Keratinocyte (primary cell): Measurements from ENCODE around the gene DNAI7. TPM values are rescaled to one million over a fixed set of nuclear protein-coding genes. Genes with fewer than 3 reads are reported as not detected.

Experiments used
- DNase-seq: peaks from one replicate; pipeline ENCODE4 v3.0.0-alpha.2; 2011; ENCODE audit warnings: low read depth, missing footprints, low spot score
- FAIRE-seq: peaks from 2 replicates; lab custom pipeline; 2011; peaks lifted over from hg19 to GRCh38; lab: Jason Lieb, UNC
- H2AFZ ChIP-seq: 2 replicates; pipeline ENCODE4 v1.6.0; 2012; ENCODE audit warnings: low read length, control low read depth, inconsistent platforms; ENCODE audit not compliant: control insufficient read depth
- H3K27ac ChIP-seq: 2 replicates; pipeline ENCODE4 v1.5.1; 2011; ENCODE audit warnings: low read length; ENCODE audit not compliant: control insufficient read depth, insufficient read depth
- H3K27me3 ChIP-seq: 3 replicates; pipeline ENCODE4 v1.6.0; 2011; ENCODE audit warnings: low read length; ENCODE audit not compliant: control insufficient read depth, insufficient read depth; ENCODE audit errors: extremely low read depth
- H3K36me3 ChIP-seq, 2 experiments: 2 replicates in 1 of 2; 3 replicates in 1 of 2; pipeline ENCODE4 v1.5.1; 2011; ENCODE audit warnings: low read length in 2 of 2, mild to moderate bottlenecking in 1 of 2; ENCODE audit not compliant: control insufficient read depth in 2 of 2, insufficient read depth in 2 of 2; ENCODE audit errors: extremely low read depth in 1 of 2
- H3K4me1 ChIP-seq: 3 replicates; pipeline ENCODE4 v1.5.1; 2011; ENCODE audit warnings: low read length; ENCODE audit not compliant: control insufficient read depth, insufficient read depth; ENCODE audit errors: extremely low read depth
- H3K4me2 ChIP-seq: 3 replicates; pipeline ENCODE4 v1.6.0; 2011; ENCODE audit warnings: low read depth, low read length; ENCODE audit not compliant: control insufficient read depth, insufficient read depth; ENCODE audit errors: extremely low read depth
- H3K4me3 ChIP-seq, 3 experiments: fragments of 200-600 bp in 1 of 3; sonication (generic) in 1 of 3; 2 replicates in 2 of 3; 3 replicates in 1 of 3; pipeline ENCODE4 v1.5.1; 2011 to 2016; ENCODE audit warnings: low read length in 3 of 3, mild to moderate bottlenecking in 3 of 3, control low read depth in 2 of 3, inconsistent platforms in 1 of 3, low read depth in 1 of 3, mixed read lengths in 1 of 3, mixed run types in 1 of 3, moderate library complexity in 1 of 3; ENCODE audit not compliant: control insufficient read depth in 2 of 3, insufficient read depth in 2 of 3; ENCODE audit errors: extremely low read depth in 1 of 3
- H3K79me2 ChIP-seq: 2 replicates; pipeline ENCODE4 v1.6.0; 2012; ENCODE audit warnings: low read length; ENCODE audit not compliant: control insufficient read depth, insufficient read depth
- H3K9ac ChIP-seq: 3 replicates; pipeline ENCODE4 v1.6.0; 2011; ENCODE audit warnings: low read length; ENCODE audit not compliant: control insufficient read depth, insufficient read depth; ENCODE audit errors: extremely low read depth
- H3K9me1 ChIP-seq: 3 replicates; pipeline ENCODE4 v1.6.0; 2011; ENCODE audit warnings: low read length; ENCODE audit not compliant: control insufficient read depth, insufficient read depth; ENCODE audit errors: extremely low read depth
- H3K9me3 ChIP-seq: 2 replicates; pipeline ENCODE4 v1.5.1; 2012; ENCODE audit warnings: low read depth, low read length; ENCODE audit not compliant: control insufficient read depth
- H4K20me1 ChIP-seq: 3 replicates; pipeline ENCODE4 v1.6.0; 2011; ENCODE audit warnings: low read length; ENCODE audit not compliant: control insufficient read depth, insufficient read depth; ENCODE audit errors: extremely low read depth
- CTCF ChIP-seq, 3 experiments: IDR thresholded peaks in 1 of 3; conservative IDR thresholded peaks in 1 of 3; optimal IDR thresholded peaks in 1 of 3; 2 replicates in 2 of 3; 3 replicates in 1 of 3; pipeline versions ENCODE3 to v1.5.1; 2011; ENCODE audit warnings: low read length in 3 of 3, mild to moderate bottlenecking in 3 of 3, moderate library complexity in 2 of 3, control low read depth in 1 of 3, inconsistent platforms in 1 of 3; ENCODE audit not compliant: insufficient read depth in 2 of 3; ENCODE audit errors: extremely low read depth in 1 of 3
- EZH2 ChIP-seq: IDR thresholded peaks from one replicate; pipeline ENCODE4 v1.6.1; 2012; ENCODE audit warnings: inconsistent platforms, mild to moderate bottlenecking, low read length, moderate library complexity
- dilution Hi-C: fragments of 300-500 bp; cut with MboI; formaldehyde crosslinking; loops from one replicate; pipeline ENCODE4 v1.7.0; 2020; ENCODE audit warnings: low sequenced_read_pairs; ENCODE audit not compliant: extremely low pct_ligation_motif_present
- polyA plus RNA-seq, 5 experiments: library from polyadenylated mRNA; depleted of rRNA in 3 of 5; stranded (reverse) in 3 of 5; stranded (forward) in 1 of 5; unstranded in 1 of 5; fragments of >200 nt; gene quantifications; 1 replicate in 1 of 5; 2 replicates in 3 of 5; 3 replicates in 1 of 5; pipeline versions ENCODE4 v1.2.1 to v1.2.3, GENCODE V29; 2011 to 2012; ENCODE audit warnings: missing spikeins in 2 of 5, low read depth in 1 of 5, low replicate concordance in 1 of 5

Gene DNAI7
- polyA plus RNA-seq, 1 donor (not counting 4 experiments of a cell fraction or from before 2014, with no cell fraction given), result 0.10 TPM

- Histone ChIP-seq H2AFZ (no peak overlapping the region), H3K9me1 (no peaks in the 10 kb centered on the region), H3K79me2 (no peaks in the 10 kb centered on the region), H4K20me1 (no peaks in the 10 kb centered on the region), H3K27ac (no peak overlapping the region), H3K36me3 (no peaks in the 10 kb centered on the region), H3K27me3 (no peaks in the 10 kb centered on the region), H3K4me3 (no peak overlapping the region), H3K4me1 (peaks cover 14% of the 10 kb centered on the region), H3K9ac (no peak overlapping the region), H3K4me2 (no peak overlapping the region), H3K9me3 (no peaks in the 10 kb centered on the region)
- FAIRE-seq (no peak), DNase-seq (no peak)
- TF ChIP-seq EZH2 (no peak), CTCF (optimal IDR thresholded peaks at IDR 0.05 in 1 of 3, IDR thresholded peaks at IDR 0.05 in 1 of 3, conservative IDR thresholded peaks at IDR 0.05 in 1 of 3; ENCODE audit: extremely low read depth in 1 of 3, insufficient read depth in 2 of 3, low read length in 3 of 3) (no peak)
- dilution Hi-C loops, result no loop called here
Measured at GRCh38 chr12:25184132-25184531, 10.8 kb downstream of the DNAI7 start.

- DNase-seq (no peak), FAIRE-seq (no peak)
- TF ChIP-seq EZH2 (no peak), CTCF (optimal IDR thresholded peaks at IDR 0.05 in 1 of 3, IDR thresholded peaks at IDR 0.05 in 1 of 3, conservative IDR thresholded peaks at IDR 0.05 in 1 of 3; ENCODE audit: extremely low read depth in 1 of 3, insufficient read depth in 2 of 3, low read length in 3 of 3) (no peak)
- H3K4me2 ChIP-seq, result no peak overlapping the region
- H3K4me1 ChIP-seq, result peaks cover 11% of the 10 kb centered on the region
- dilution Hi-C loops, result no loop called here
- no peaks in the 10 kb centered on the region for H4K20me1 ChIP-seq
- no peak overlapping the region for H3K9ac ChIP-seq
- no peak overlapping the region for H2AFZ ChIP-seq
- no peaks in the 10 kb centered on the region for H3K9me1 ChIP-seq
- H3K27me3 ChIP-seq, result no peaks in the 10 kb centered on the region
- H3K9me3 ChIP-seq, result no peaks in the 10 kb centered on the region
- H3K79me2 ChIP-seq, result no peaks in the 10 kb centered on the region
- H3K27ac ChIP-seq, result no peak overlapping the region
- H3K4me3 ChIP-seq, result no peak overlapping the region
- no peaks in the 10 kb centered on the region for H3K36me3 ChIP-seq
Measured at GRCh38 chr12:25182765-25183164, 12.2 kb downstream of the DNAI7 start.
